ENCODE data around the gene TTC22. TPM values are rescaled to one million over a fixed set of nuclear protein-coding genes. Genes with fewer than 3 reads are reported as not detected.

The TTC22 gene
- not detected in 2 replicates for polyA plus RNA-seq (2011; rRNA removed)
- not detected in 2 replicates for polyA minus RNA-seq (2011; rRNA and poly(A)+ RNA removed)

- H3K27me3 ChIP-seq (ENCODE audit: control insufficient read depth, insufficient read depth, low read length): peaks cover 31% of the 10 kb centered on the region
- peak; percentile 48 for TF ChIP-seq CTCF (IDR thresholded peaks at IDR 0.05; ENCODE audit: insufficient read depth, low read depth, low read length)
- no peak for DNase-seq (ENCODE audit: low read depth)
- ChIA-PET POLR2A (no interaction called here), CTCF (interaction anchor here (0.5 to 2.5 kb wide), 8 partner anchors 8 to 144 kb away, joined by 3 to 12 read pairs (median 3); no protein-coding TSS in a partner anchor)
- no peaks in the 10 kb centered on the region for H3K36me3 ChIP-seq (ENCODE audit: control insufficient read depth, insufficient read depth, low read length)
- no peak within 1 kb of the TSS for H3K4me3 ChIP-seq (ENCODE audit: low read depth, low read length)
These were observed at the start of gene TTC22 for GRCh38 chr1:54800899-54801759. Gene TTC22, minus strand, starts transcription at chr1:54801323. Its CDS starts 160 bp downstream, at chr1:54801163.

- peak; percentile 82 for DNase-seq (ENCODE audit: low read depth)
- ChIA-PET POLR2A (no interaction called here), CTCF (interaction anchor here (0.7 to 2.1 kb wide), 6 partner anchors 8 to 343 kb away, joined by 3 to 6 read pairs (median 4); no protein-coding TSS in a partner anchor)
- Histone ChIP-seq H3K36me3 (ENCODE audit: control insufficient read depth, insufficient read depth, low read length) (peaks cover 19% of the 10 kb centered on the region), H3K27me3 (ENCODE audit: control insufficient read depth, insufficient read depth, low read length) (no peaks in the 10 kb centered on the region), H3K4me3 (ENCODE audit: low read depth, low read length) (no peak overlapping the region)
- TF ChIP-seq CTCF (IDR thresholded peaks at IDR 0.05; ENCODE audit: insufficient read depth, low read depth, low read length): no peak
These were observed 49.6 kb upstream of the TTC22 start for GRCh38 chr1:54850737-54851136.

- no peak for DNase-seq (ENCODE audit: low read depth)
- H3K4me3 ChIP-seq (ENCODE audit: low read depth, low read length): no peak overlapping the region
- CTCF ChIA-PET: interaction anchor here (0.7 to 2.1 kb wide), 6 partner anchors 9 to 343 kb away, joined by 3 to 6 read pairs (median 4); no protein-coding TSS in a partner anchor
- TF ChIP-seq CTCF (IDR thresholded peaks at IDR 0.05; ENCODE audit: insufficient read depth, low read depth, low read length): no peak
- H3K27me3 ChIP-seq (ENCODE audit: control insufficient read depth, insufficient read depth, low read length): no peaks in the 10 kb centered on the region
- POLR2A ChIA-PET: no interaction called here
- peaks cover 19% of the 10 kb centered on the region for H3K36me3 ChIP-seq (ENCODE audit: control insufficient read depth, insufficient read depth, low read length)
These were observed 49.1 kb upstream of the TTC22 start for GRCh38 chr1:54850069-54850730.

- ChIA-PET CTCF (interaction anchor here (0.6 to 0.9 kb wide), 2 partner anchors 16 to 27 kb away, joined by 3 read pairs; no protein-coding TSS in a partner anchor), POLR2A (no interaction called here)
- no peak for DNase-seq (ENCODE audit: low read depth)
- Histone ChIP-seq H3K4me3 (ENCODE audit: low read depth, low read length) (no peak overlapping the region), H3K27me3 (ENCODE audit: control insufficient read depth, insufficient read depth, low read length) (no peaks in the 10 kb centered on the region), H3K36me3 (ENCODE audit: control insufficient read depth, insufficient read depth, low read length) (peaks cover 19% of the 10 kb centered on the region)
- no peak for TF ChIP-seq CTCF (IDR thresholded peaks at IDR 0.05; ENCODE audit: insufficient read depth, low read depth, low read length)
These were observed 48.3 kb upstream of the TTC22 start for GRCh38 chr1:54849219-54850068.

Measured in BJ (cell line).